Activated naive CD4-positive, alpha-beta T cell treated with anti-CD3 and anti-CD28 coated beads for 36 hours (primary cell): ENCODE measurements around the gene NAV2. TPM values are rescaled to one million over a fixed set of nuclear protein-coding genes. Genes with fewer than 3 reads are reported as not detected.

Experiments
- CTCF ChIA-PET: fragments of 350-600 bp; sonication (Branson Sonifier 250); formaldehyde crosslinking; loops from one replicate; lab custom pipeline; 2021; ENCODE audit warnings: antibody characterized with exemption; lab: Charles Lee
- DNase-seq: peaks from one replicate; pipeline ENCODE4 v3.0.0-alpha.2; 2020
- H3K27ac Mint-ChIP-seq: one replicate; pipeline ENCODE4 v1.8.0; 2021; ENCODE audit warnings: mild to moderate bottlenecking, mixed read lengths
- H3K27me3 Mint-ChIP-seq: one replicate; pipeline ENCODE4 v1.8.0; 2021; ENCODE audit warnings: low read depth, mixed read lengths
- H3K36me3 Mint-ChIP-seq: one replicate; pipeline ENCODE4 v1.8.0; 2021; ENCODE audit warnings: low read depth, mixed read lengths
- H3K4me1 Mint-ChIP-seq: one replicate; pipeline ENCODE4 v1.8.0; 2021; ENCODE audit warnings: low read depth, mixed read lengths
- H3K4me3 Mint-ChIP-seq: one replicate; pipeline ENCODE4 v1.8.0; 2021; ENCODE audit warnings: mild to moderate bottlenecking, moderate library complexity, mixed read lengths
- H3K9me3 Mint-ChIP-seq: one replicate; pipeline ENCODE4 v1.8.0; 2021; ENCODE audit warnings: mixed read lengths
- intact Hi-C: fragments of 100-400 bp; cut with micrococcal nuclease; formaldehyde crosslinking; loops from one replicate; pipeline ENCODE4 v1.15.1; 2023
- total RNA-seq, 2 experiments: library from RNA; stranded (reverse); gene quantifications; one replicate each; pipeline ENCODE4 v1.2.3, GENCODE V29; 2021

NAV2 gene
- total RNA-seq, 2 experiments from 2014 or later: 0.20 to 0.41 TPM

DNA sequence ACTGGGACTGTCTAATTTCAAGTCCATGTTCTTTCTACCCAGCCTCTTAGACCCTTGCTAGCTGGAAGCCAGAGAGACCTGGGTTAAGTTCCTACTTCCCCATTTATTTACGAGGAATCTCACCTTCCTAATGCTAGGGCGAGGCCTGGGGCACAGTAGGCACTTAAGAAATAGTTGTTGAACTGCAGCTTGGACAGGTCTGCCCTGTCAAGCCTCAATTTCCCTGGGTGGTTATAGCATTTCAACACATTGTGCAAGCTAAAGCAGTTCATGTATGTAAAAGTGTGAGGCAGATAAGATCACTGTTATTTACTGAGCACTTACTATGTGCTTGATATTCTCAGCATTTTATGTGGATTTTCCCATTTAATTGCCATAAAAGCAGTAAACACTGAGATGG, 12.1 kb downstream of the NAV2 start:
- no peaks in the 10 kb centered on the region for H3K27me3 Mint-ChIP-seq
- H3K4me1 Mint-ChIP-seq: peaks cover 23% of the 10 kb centered on the region
- CTCF ChIA-PET: interaction anchor here (0.6 to 4.2 kb wide), 3 partner anchors 18 to 654 kb away, joined by 3 to 13 read pairs (median 4); no protein-coding TSS in a partner anchor
- no peak for DNase-seq
- no peaks in the 10 kb centered on the region for H3K36me3 Mint-ChIP-seq
- H3K27ac Mint-ChIP-seq: no peak overlapping the region
- no peaks in the 10 kb centered on the region for H3K9me3 Mint-ChIP-seq
- intact Hi-C loops: loop anchor here (5.0 kb wide), 2 partner anchors 643 to 652 kb away; no protein-coding TSS in a partner anchor
- no peak overlapping the region for H3K4me3 Mint-ChIP-seq

DNA sequence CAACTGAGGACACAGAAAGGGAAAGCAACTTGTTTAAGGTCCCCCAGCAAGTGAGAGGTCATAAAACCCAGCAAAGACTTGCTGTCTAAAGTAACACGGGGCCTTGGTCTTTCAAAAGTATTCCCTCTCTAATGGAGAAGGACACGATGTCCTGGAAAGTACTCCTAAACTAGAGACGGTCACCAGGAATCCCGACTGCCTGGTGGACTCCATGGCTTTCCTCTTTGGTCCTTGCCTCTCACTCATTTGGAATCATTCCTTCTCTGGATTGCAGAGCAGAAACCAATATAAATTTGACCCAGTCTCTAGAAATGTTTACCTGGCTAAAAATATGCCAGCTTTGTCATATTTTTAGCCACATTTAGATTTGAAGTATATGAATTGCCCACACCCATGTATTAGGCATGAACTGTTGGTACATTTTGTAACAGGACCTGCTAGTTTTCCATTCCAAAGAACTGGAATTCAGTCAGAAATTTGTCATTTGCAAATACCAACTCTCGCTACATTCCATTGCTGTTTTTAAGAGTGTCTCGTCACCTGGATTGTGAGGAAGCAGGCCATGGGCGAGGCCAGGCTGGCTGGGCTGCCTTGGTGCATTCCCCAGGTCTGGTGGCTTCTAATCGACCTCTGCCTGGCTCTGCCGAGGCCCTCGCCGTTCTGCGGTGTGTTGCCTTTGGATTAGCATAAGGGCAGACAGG, 12.9 kb downstream of the NAV2 start:
- CTCF ChIA-PET: interaction anchor here (0.6 to 4.2 kb wide), 2 partner anchors 18 to 467 kb away, joined by 3 to 13 read pairs; no protein-coding TSS in a partner anchor
- H3K36me3 Mint-ChIP-seq: no peaks in the 10 kb centered on the region
- intact Hi-C loops: no loop called here
- H3K4me3 Mint-ChIP-seq: no peak overlapping the region
- peaks cover 23% of the 10 kb centered on the region for H3K4me1 Mint-ChIP-seq
- H3K27me3 Mint-ChIP-seq: no peaks in the 10 kb centered on the region
- no peak overlapping the region for H3K27ac Mint-ChIP-seq
- no peak for DNase-seq
- no peaks in the 10 kb centered on the region for H3K9me3 Mint-ChIP-seq

DNA sequence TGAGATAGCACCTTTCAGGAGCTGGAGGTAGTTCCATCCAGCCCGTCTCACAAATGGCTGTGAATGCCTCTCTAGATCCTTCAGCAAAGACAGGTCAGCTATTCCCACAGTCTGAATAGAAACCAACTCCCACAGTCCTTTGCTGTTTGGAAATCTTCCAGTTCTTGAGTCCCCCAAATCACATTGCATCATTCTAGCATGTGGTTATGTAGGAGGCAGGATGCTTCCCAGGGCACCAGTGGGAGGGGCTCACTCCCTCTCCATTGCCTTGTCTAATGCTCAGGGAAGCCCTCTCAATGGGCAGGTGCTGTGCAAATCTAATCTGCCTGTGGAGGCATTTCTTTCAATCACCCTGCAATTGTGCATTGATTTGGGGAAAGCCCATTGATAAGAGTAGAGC, 14.6 kb downstream of the NAV2 start:
- Mint-ChIP-seq H3K27ac (no peak overlapping the region), H3K36me3 (no peaks in the 10 kb centered on the region), H3K9me3 (no peaks in the 10 kb centered on the region), H3K4me1 (peaks cover 23% of the 10 kb centered on the region), H3K4me3 (no peak overlapping the region), H3K27me3 (no peaks in the 10 kb centered on the region)
- intact Hi-C loops: no loop called here
- CTCF ChIA-PET: interaction anchor here (1.3 kb wide), 1 partner anchor 15 kb away, joined by 4 read pairs; no protein-coding TSS in a partner anchor
- DNase-seq: no peak

DNA sequence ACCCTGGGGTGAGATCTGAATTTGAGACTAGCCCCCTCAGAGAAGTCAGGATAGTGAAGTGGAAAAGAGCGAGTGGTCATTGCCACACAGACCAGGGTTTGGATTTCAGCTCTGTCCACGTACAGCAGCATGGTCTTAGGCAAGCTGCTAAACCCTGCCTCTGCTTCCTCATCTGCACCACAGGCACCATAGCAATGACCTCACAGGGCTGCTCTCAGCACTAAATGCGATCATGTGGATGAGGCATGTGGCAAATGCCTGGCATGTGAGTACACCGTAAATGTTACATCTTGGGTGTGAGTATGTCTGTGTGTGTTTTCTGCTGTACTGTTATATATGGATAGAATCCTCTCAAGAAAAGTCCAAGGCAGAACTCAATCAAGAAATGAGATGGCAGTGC, 15.8 kb downstream of the NAV2 start:
- Mint-ChIP-seq H3K27ac (no peak overlapping the region), H3K4me3 (no peak overlapping the region), H3K27me3 (no peaks in the 10 kb centered on the region), H3K4me1 (peaks cover 11% of the 10 kb centered on the region), H3K9me3 (no peaks in the 10 kb centered on the region), H3K36me3 (no peaks in the 10 kb centered on the region)
- no peak for DNase-seq
- CTCF ChIA-PET: interaction anchor here (2.0 kb wide), 1 partner anchor 14 kb away, joined by 8 read pairs; no protein-coding TSS in a partner anchor
- intact Hi-C loops: no loop called here

DNA sequence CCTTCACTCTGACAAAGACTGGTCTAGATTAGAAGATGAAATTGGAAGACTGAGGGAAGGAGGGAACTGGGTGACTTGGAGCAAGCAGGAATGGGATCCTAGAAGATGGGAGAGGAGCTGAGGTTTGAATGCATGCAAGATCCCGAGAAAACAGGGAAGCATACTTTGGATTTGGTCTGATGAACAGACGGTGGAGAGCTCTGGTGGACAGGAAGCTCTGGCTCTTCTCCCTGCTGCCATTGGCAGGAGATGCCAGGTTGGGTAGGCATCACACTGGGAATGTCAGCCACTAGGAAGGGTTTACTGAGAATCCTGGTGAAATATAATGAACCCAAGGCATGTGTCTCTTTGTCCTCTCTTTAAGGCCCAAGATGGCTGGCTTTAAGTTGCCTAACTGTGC, 16.5 kb downstream of the NAV2 start:
- intact Hi-C loops: no loop called here
- CTCF ChIA-PET: interaction anchor here (0.5 to 2.0 kb wide), 2 partner anchors 13 to 170 kb away, joined by 3 to 8 read pairs; no protein-coding TSS in a partner anchor
- H3K27ac Mint-ChIP-seq: no peak overlapping the region
- H3K4me3 Mint-ChIP-seq: no peak overlapping the region
- no peaks in the 10 kb centered on the region for H3K36me3 Mint-ChIP-seq
- H3K4me1 Mint-ChIP-seq: peaks cover 4% of the 10 kb centered on the region
- no peaks in the 10 kb centered on the region for H3K9me3 Mint-ChIP-seq
- no peaks in the 10 kb centered on the region for H3K27me3 Mint-ChIP-seq
- no peak for DNase-seq

DNA sequence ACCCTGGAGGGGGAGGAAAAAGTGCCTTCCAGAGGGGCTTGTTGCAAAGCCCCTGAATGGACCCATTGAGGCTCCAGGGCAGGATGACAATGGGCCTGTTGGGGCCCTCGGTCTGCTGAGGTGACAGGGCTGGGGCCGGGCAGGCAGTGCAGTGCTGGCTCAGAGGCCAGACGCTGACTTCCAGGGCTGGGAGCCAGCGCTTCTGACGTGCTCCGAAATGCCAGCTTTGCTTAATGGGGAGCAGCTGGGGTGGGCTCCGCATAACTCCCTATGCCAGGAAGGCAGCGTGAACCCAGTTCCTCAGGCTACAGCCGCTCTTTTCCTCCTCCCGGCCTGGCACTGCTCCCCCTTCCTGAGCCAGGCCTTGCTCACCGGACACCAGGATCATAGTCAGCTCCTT, 17.7 kb downstream of the NAV2 start:
- Mint-ChIP-seq H3K36me3 (no peaks in the 10 kb centered on the region), H3K4me1 (no peaks in the 10 kb centered on the region), H3K27ac (no peak overlapping the region), H3K9me3 (no peaks in the 10 kb centered on the region), H3K27me3 (no peaks in the 10 kb centered on the region), H3K4me3 (no peak overlapping the region)
- CTCF ChIA-PET: interaction anchor here (2.0 kb wide), 1 partner anchor 12 kb away, joined by 8 read pairs; no protein-coding TSS in a partner anchor
- intact Hi-C loops: no loop called here
- DNase-seq: no peak

DNA sequence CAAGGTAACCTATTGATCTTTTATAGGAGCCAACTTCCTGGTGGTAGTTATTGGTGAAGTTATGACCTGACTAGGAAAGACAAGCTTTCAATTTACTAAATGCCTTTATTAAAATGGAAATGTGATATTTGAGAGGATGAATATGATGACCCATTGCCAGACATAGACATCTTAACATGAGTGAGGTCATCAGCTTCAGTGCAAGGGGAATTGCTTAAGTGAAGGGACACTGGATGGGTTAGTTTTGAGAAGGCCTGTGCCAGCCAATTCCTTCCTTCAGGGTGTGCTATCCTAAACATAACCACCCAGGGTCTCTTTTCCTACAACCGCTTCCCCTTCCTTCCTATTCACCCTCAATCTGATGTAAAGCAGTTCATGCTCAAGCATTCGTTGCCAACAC, 21.5 kb downstream of the NAV2 start:
- no peaks in the 10 kb centered on the region for H3K36me3 Mint-ChIP-seq
- H3K4me3 Mint-ChIP-seq: no peak overlapping the region
- no peak overlapping the region for H3K27ac Mint-ChIP-seq
- CTCF ChIA-PET: no interaction called here
- no peaks in the 10 kb centered on the region for H3K27me3 Mint-ChIP-seq
- H3K4me1 Mint-ChIP-seq: no peaks in the 10 kb centered on the region
- intact Hi-C loops: no loop called here
- DNase-seq: no peak
- H3K9me3 Mint-ChIP-seq: no peaks in the 10 kb centered on the region

DNA sequence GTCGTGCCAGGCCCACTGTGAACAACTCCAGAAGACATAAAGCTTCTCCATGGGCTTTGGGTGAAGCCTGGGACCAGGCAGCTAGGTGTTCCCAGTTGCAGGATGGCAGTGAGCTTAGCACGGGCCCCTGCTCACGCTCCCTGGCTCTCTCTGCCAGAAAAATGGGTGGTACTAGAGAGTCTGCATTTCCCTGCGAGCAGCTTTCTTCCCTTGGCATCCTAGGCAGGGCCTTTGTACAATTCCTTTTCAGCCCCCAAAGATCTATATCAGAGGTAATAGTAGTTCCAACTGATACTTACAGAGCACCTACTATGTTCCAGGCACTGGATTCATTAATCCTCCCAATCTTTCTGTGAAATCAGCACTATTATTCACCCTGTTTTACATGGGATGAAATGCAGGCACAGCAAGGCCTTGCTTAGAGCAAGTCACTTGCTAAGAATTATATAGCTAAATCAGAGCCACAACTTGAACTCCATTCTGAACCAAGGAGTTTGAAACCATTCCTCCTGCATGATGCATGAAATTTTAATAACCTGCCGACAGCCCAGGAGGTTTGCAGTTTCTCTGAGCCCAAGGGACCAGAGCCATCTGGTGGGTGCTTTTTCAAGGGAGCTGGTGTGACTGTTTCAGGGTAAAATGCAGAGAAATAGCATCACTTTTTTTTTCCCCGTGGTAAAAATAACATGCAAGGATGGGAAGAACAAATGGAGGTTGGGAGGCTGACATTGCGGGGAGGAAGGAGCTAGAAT, 22.7 kb downstream of the NAV2 start:
- H3K36me3 Mint-ChIP-seq: no peaks in the 10 kb centered on the region
- intact Hi-C loops: no loop called here
- CTCF ChIA-PET: no interaction called here
- H3K4me3 Mint-ChIP-seq: no peak overlapping the region
- no peaks in the 10 kb centered on the region for H3K9me3 Mint-ChIP-seq
- no peaks in the 10 kb centered on the region for H3K4me1 Mint-ChIP-seq
- H3K27me3 Mint-ChIP-seq: no peaks in the 10 kb centered on the region
- no peak for DNase-seq
- H3K27ac Mint-ChIP-seq: no peak overlapping the region

DNA sequence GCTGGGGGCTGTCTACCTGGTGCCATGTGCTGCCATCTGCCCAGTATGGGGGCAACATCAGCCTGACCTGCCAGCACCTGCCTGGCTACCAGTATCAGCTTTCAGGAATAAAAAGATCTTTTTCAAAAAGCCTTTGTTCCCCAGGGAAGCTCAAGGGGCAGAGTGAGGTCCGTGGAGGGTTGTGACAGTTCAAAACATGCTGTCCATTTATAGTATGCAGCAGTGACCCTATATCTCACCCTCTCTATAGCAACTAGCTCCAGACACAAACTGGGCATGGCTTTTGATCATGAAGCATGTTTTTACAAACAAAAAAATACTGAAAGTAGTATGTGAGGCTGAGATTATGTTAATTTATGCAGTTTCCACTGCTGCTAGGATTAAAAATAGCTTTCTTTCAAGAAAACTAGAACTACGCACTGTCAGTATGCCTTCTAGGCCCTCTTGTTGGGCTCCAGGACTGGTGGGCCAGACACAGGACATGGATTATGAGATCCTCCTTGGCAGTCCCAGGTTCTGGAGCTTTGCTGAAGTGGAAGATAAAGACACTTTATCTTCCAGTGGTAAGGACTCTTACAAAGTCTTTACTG, 23.4 kb downstream of the NAV2 start:
- CTCF ChIA-PET: no interaction called here
- no peaks in the 10 kb centered on the region for H3K4me1 Mint-ChIP-seq
- no peaks in the 10 kb centered on the region for H3K9me3 Mint-ChIP-seq

DNA sequence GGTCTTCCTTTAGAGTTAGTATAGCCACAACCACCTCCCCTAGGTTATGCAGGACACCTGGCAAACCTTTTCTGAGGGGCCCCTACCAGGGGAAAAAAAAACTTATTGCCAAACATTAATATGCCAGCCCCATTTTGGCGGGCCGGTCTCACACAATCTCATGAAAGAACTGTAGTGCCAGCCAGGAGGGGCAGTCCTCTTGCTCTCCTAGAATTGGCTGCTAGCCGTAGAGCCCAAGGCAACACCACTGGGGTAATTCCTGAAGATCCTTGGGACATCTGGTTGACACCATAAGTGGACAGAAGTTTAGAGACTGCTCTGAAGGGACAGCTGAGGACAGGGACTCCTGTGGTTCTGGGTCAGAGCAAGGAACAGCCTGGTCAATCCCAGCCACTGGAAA, 24.2 kb downstream of the NAV2 start:
- H3K4me1 Mint-ChIP-seq: no peaks in the 10 kb centered on the region
- intact Hi-C loops: no loop called here
- no peak overlapping the region for H3K27ac Mint-ChIP-seq
- CTCF ChIA-PET: no interaction called here
- H3K9me3 Mint-ChIP-seq: no peaks in the 10 kb centered on the region
- H3K4me3 Mint-ChIP-seq: no peak overlapping the region
- H3K36me3 Mint-ChIP-seq: no peaks in the 10 kb centered on the region
- no peaks in the 10 kb centered on the region for H3K27me3 Mint-ChIP-seq
- no peak for DNase-seq

More for the DNA sequence above, 23.4 kb downstream of the NAV2 start:
- intact Hi-C loops: no loop called here
- H3K27ac Mint-ChIP-seq: no peak overlapping the region
- no peak overlapping the region for H3K4me3 Mint-ChIP-seq
- H3K27me3 Mint-ChIP-seq: no peaks in the 10 kb centered on the region
- H3K36me3 Mint-ChIP-seq: no peaks in the 10 kb centered on the region
- DNase-seq: no peak

DNA sequence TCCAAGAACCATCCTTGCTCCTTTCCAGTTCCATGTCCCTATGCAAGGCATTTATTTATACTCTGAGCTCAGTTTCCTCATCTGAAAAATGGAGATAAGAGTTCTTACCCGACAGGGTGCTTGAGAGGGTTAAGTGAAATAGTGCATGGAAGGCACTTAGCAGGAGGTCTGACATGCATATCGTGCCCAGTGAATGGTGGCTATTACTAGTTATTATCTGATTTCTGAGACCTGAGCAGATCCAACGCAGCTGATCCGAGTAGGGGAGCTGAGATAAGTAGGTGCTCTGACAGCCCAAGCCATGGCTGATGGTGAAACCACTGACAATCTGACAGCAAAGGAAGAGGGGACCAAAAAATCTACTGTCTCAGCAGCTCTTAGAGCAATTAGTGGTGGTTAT, 24.9 kb downstream of the NAV2 start:
- no peaks in the 10 kb centered on the region for H3K4me1 Mint-ChIP-seq
- no peaks in the 10 kb centered on the region for H3K27me3 Mint-ChIP-seq
- no peak overlapping the region for H3K4me3 Mint-ChIP-seq
- no peaks in the 10 kb centered on the region for H3K9me3 Mint-ChIP-seq
- CTCF ChIA-PET: interaction anchor here (0.8 kb wide), 1 partner anchor 174 kb away, joined by 3 read pairs; no protein-coding TSS in a partner anchor
- intact Hi-C loops: no loop called here
- H3K27ac Mint-ChIP-seq: no peak overlapping the region
- no peak for DNase-seq
- H3K36me3 Mint-ChIP-seq: no peaks in the 10 kb centered on the region

DNA sequence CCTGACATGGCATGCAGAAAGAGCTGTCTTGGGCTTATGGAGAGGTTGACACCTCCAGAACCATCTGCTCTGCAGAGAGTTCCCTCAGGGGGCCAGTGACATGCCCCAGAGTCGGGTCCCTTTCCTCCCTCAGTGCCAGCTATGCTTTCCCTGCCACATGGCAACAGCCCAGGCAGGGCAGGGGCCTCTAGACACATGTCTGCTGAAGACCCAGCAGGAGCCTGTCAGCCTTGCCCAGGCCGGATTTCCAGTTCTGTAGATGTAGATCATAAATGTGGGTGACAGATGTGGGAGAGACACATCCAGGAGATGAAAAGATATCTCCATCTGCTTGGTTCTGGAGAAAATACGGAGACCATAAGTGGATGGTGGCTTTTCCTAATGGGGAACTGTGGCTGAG, 25.5 kb downstream of the NAV2 start:
- CTCF ChIA-PET: interaction anchor here (0.8 kb wide), 1 partner anchor 175 kb away, joined by 3 read pairs; no protein-coding TSS in a partner anchor
- no peaks in the 10 kb centered on the region for H3K9me3 Mint-ChIP-seq
- DNase-seq: no peak
- H3K27me3 Mint-ChIP-seq: peaks cover 2% of the 10 kb centered on the region
- H3K27ac Mint-ChIP-seq: no peak overlapping the region
- intact Hi-C loops: no loop called here
- no peaks in the 10 kb centered on the region for H3K36me3 Mint-ChIP-seq
- H3K4me1 Mint-ChIP-seq: no peaks in the 10 kb centered on the region
- no peak overlapping the region for H3K4me3 Mint-ChIP-seq
